HepG2 (cell line): Measurements from ENCODE around the gene TPCN2. TPM values are rescaled to one million over a fixed set of nuclear protein-coding genes. Genes with fewer than 3 reads are reported as not detected.

Source experiments
- ATAC-seq: fragments of 200-7000 bp; cut with Tn5 transposase; 3 replicates; pipeline ENCODE4 v1.9.1; 2020; ENCODE audit warnings: mild to moderate bottlenecking, moderate library complexity
- BruUV-seq: library from RNA; stranded (reverse); fragments of 400-500 nt; replicated peaks from 2 replicates; lab custom pipeline; 2021; lab: Mats Ljungman, UMichigan
- CTCF ChIA-PET: fragments of 300-600 bp; formaldehyde crosslinking; extraction: SDS; loops from one replicate; lab custom pipeline; 2021; ENCODE audit warnings: low total read pairs, inconsistent platforms, low intra/inter-chr PET ratio; lab: Yijun Ruan, JAX
- POLR2A ChIA-PET: fragments of 350-600 bp; sonication (Branson Sonifier 250); formaldehyde crosslinking; loops from one replicate; lab custom pipeline; 2020; ENCODE audit warnings: antibody characterized with exemption, inconsistent platforms; lab: Yijun Ruan, JAX
- DNase-seq: peaks from one replicate; pipeline ENCODE4 v3.0.0-alpha.2; 2015; ENCODE audit warnings: low spot score
- FAIRE-seq: peaks from 3 replicates; lab custom pipeline; 2011; peaks lifted over from hg19 to GRCh38; lab: Jason Lieb, UNC
- H2AFZ ChIP-seq: one replicate; pipeline ENCODE4 v1.6.1; 2011; ENCODE audit warnings: low read length, inconsistent platforms
- H3K27ac ChIP-seq: fragments of 300-600 bp; 3 replicates; pipeline ENCODE4 v1.8.0; 2011; ENCODE audit warnings: mixed run types, mild to moderate bottlenecking, mixed read lengths, low read length, inconsistent platforms; ENCODE audit not compliant: insufficient read depth; ENCODE audit errors: extremely low read length
- H3K27me3 ChIP-seq, 2 experiments: fragments of 200-600 bp in 1 of 2; 2 replicates in 1 of 2; 3 replicates in 1 of 2; pipeline versions ENCODE4 v1.6.0 to v1.8.0; 2011; ENCODE audit warnings: low read length in 2 of 2, mild to moderate bottlenecking in 2 of 2, moderate library complexity in 2 of 2, inconsistent platforms in 1 of 2; ENCODE audit not compliant: insufficient read depth in 2 of 2, control insufficient read depth in 1 of 2
- H3K36me3 ChIP-seq, 2 experiments: fragments of 200-600 bp in 1 of 2; replicated peaks in 1 of 2; 2 replicates in 1 of 2; 3 replicates in 1 of 2; pipeline versions ENCODE4 v1.5.1 to v1.8.0; 2011; ENCODE audit warnings: low read length in 2 of 2, inconsistent platforms in 1 of 2; ENCODE audit not compliant: insufficient read depth in 2 of 2, control insufficient read depth in 1 of 2
- H3K4me1 ChIP-seq: 2 replicates; pipeline ENCODE4 v1.5.1; 2012; ENCODE audit warnings: low read length, inconsistent platforms; ENCODE audit not compliant: insufficient read depth
- H3K4me2 ChIP-seq: 2 replicates; pipeline ENCODE4 v1.6.0; 2011; ENCODE audit warnings: low read depth, low read length, inconsistent platforms
- H3K4me3 ChIP-seq, 3 experiments: fragments of 200-600 bp in 1 of 3; sonication (generic), shearing (Covaris generic) in 1 of 3; replicated peaks in 1 of 3; 2 replicates each; pipeline ENCODE4 v1.5.1; 2011 to 2016; ENCODE audit warnings: low read length in 3 of 3, inconsistent platforms in 2 of 3, low read depth in 2 of 3, mild to moderate bottlenecking in 2 of 3, control low read depth in 1 of 3, mixed read lengths in 1 of 3; ENCODE audit not compliant: insufficient read depth in 1 of 3
- H3K79me2 ChIP-seq: one replicate; pipeline ENCODE4 v1.6.1; 2011; ENCODE audit warnings: low read length, inconsistent platforms; ENCODE audit not compliant: insufficient read depth
- H3K9ac ChIP-seq: 2 replicates; pipeline ENCODE4 v1.6.0; 2011; ENCODE audit warnings: mild to moderate bottlenecking, low read depth, low read length, inconsistent platforms; ENCODE audit not compliant: insufficient read depth
- H3K9me3 ChIP-seq: 2 replicates; pipeline ENCODE4 v1.5.1; 2012; ENCODE audit warnings: mild to moderate bottlenecking, low read length
- H4K20me1 ChIP-seq: 2 replicates; pipeline ENCODE4 v1.6.0; 2011; ENCODE audit warnings: inconsistent platforms, mild to moderate bottlenecking, low read length, moderate library complexity; ENCODE audit not compliant: insufficient read depth
- HNF4A ChIP-seq: sonication (generic); formaldehyde crosslinking; IDR thresholded peaks from 2 replicates; pipeline ENCODE4 v1.4.0; 2020; ENCODE audit warnings: missing genetic modification reagents
- MTA1 ChIP-seq: sonication (generic); formaldehyde crosslinking; IDR thresholded peaks from 2 replicates; pipeline ENCODE4 v1.4.0; 2020; ENCODE audit warnings: missing genetic modification reagents, mild to moderate bottlenecking, borderline replicate concordance
- NCOA2 ChIP-seq: sonication (generic); formaldehyde crosslinking; IDR thresholded peaks from 2 replicates; pipeline ENCODE4 v1.8.0; 2022; ENCODE audit warnings: inconsistent platforms
- NFATC3 ChIP-seq: sonication (generic); formaldehyde crosslinking; IDR thresholded peaks from 2 replicates; pipeline ENCODE4 v1.5.1; 2020; ENCODE audit warnings: mild to moderate bottlenecking, missing genetic modification reagents
- NR1H2 ChIP-seq: sonication (generic); formaldehyde crosslinking; IDR thresholded peaks from 2 replicates; pipeline ENCODE4 v1.8.1; 2022; ENCODE audit warnings: low read depth, missing genetic modification reagents, borderline replicate concordance
- NR2F6 ChIP-seq, 2 experiments: IDR thresholded peaks; 2 replicates each; pipeline ENCODE4 v1.6.1; 2016; ENCODE audit warnings: antibody characterized with exemption in 1 of 2, mild to moderate bottlenecking in 1 of 2
- PAXIP1 ChIP-seq: sonication (generic); formaldehyde crosslinking; conservative IDR thresholded peaks from 2 replicates; pipeline ENCODE4 v1.4.0; 2020; ENCODE audit warnings: mild to moderate bottlenecking, missing genetic modification reagents, moderate library complexity
- SNRNP70 ChIP-seq: fragments of 200-400 bp; formaldehyde crosslinking; IDR thresholded peaks from 2 replicates; pipeline ENCODE4 v1.6.1; 2017; ENCODE audit warnings: mild to moderate bottlenecking, low read depth, low read length, moderate library complexity
- ZFX ChIP-seq: sonication (generic); formaldehyde crosslinking; IDR thresholded peaks from 2 replicates; pipeline ENCODE4 v1.4.0; 2020; ENCODE audit warnings: mild to moderate bottlenecking, low read depth, missing genetic modification reagents, moderate library complexity
- ZNF572 ChIP-seq: sonication (generic); formaldehyde crosslinking; IDR thresholded peaks from 2 replicates; pipeline ENCODE4 v1.5.1; 2020; ENCODE audit warnings: mild to moderate bottlenecking, missing genetic modification reagents
- ZNF598 ChIP-seq: sonication (generic); formaldehyde crosslinking; IDR thresholded peaks from 2 replicates; pipeline ENCODE4 v1.5.1; 2020; ENCODE audit warnings: mild to moderate bottlenecking, missing genetic modification reagents, borderline replicate concordance
- ZNF644 ChIP-seq: IDR thresholded peaks from 2 replicates; pipeline ENCODE4 v1.6.1; 2016; ENCODE audit warnings: low read depth
- ZNF691 ChIP-seq: sonication (generic); formaldehyde crosslinking; IDR thresholded peaks from 2 replicates; pipeline ENCODE4 v1.4.0; 2020; ENCODE audit warnings: missing genetic modification reagents, low read depth, mild to moderate bottlenecking, borderline replicate concordance
- ZNF766 ChIP-seq: sonication (generic); formaldehyde crosslinking; IDR thresholded peaks from 2 replicates; pipeline ENCODE4 v1.5.0; 2020; ENCODE audit warnings: missing genetic modification reagents, borderline replicate concordance
- ZNF800 ChIP-seq: sonication (generic); formaldehyde crosslinking; IDR thresholded peaks from 2 replicates; pipeline ENCODE4 v1.4.0; 2020; ENCODE audit warnings: missing genetic modification reagents
- ZNF891 ChIP-seq: sonication (generic); formaldehyde crosslinking; IDR thresholded peaks from 2 replicates; pipeline ENCODE4 v1.5.0; 2020; ENCODE audit warnings: mild to moderate bottlenecking, missing genetic modification reagents
- WGBS: methylation state at CpG from one replicate; pipeline ENCODE4 v1.1.6; 2017; ENCODE audit warnings: low lambda C conversion rate; 5-methylcytosine and 5-hydroxymethylcytosine counted together
- in situ Hi-C: cut with HindIII; loops from 2 replicates; pipeline ENCODE4 v1.10.0; 2017; ENCODE audit warnings: low pct_unique_long_range_greater_than_20kb; ENCODE audit not compliant: extremely low pct_ligation_motif_present
- intact Hi-C: fragments of 100-400 bp; cut with micrococcal nuclease; formaldehyde crosslinking; loops from one replicate; pipeline ENCODE4 v1.10.0; 2022; ENCODE audit not compliant: unreplicated experiment
- polyA plus RNA-seq, 8 experiments: library from polyadenylated mRNA; depleted of rRNA in 3 of 8; stranded (reverse) in 7 of 8; unstranded in 1 of 8; fragments of >200 nt; fragmentation: Illumina TruSeq in 4 of 8; extraction: Trizol in 4 of 8; gene quantifications; 2 replicates each; pipeline versions ENCODE4 v1.2.1 to v1.2.3, GENCODE V29; 2011 to 2016; ENCODE audit warnings: low read depth in 4 of 8, missing spikeins in 1 of 8, mixed read lengths in 1 of 8; ENCODE audit not compliant: insufficient read depth in 1 of 8
- total RNA-seq, 5 experiments: library from RNA; depleted of rRNA; stranded (reverse); fragments of >200 nt; fragmentation: Illumina TruSeq; extraction: Trizol; gene quantifications; 2 replicates each; pipeline ENCODE4 v1.2.3, GENCODE V29; 2016; ENCODE audit warnings: low read depth in 1 of 5

The TPCN2 gene
- total and polyA plus RNA-seq, 2 of the 13 experiments (the other 11 are each of a cell fraction or from before 2014, with no cell fraction given): 5.6 to 5.9 TPM

- H3K4me3 ChIP-seq: peak overlapping the region; percentile 3 to 97 (median 14); a peak in 1 of 6 replicates
- in situ Hi-C loops: no loop called here
- 39% methylated on average over 10 of the region's 18 CpGs for WGBS
- no peak for DNase-seq
- CTCF ChIA-PET: no interaction called here
- H3K4me2 ChIP-seq: peak overlapping the region; percentile 88
- H3K27ac ChIP-seq: peak overlapping the region; percentile 56
- H3K9me3 ChIP-seq: no peaks in the 10 kb centered on the region
- H2AFZ ChIP-seq: no peak overlapping the region
- H3K4me1 ChIP-seq: peaks cover 55% of the 10 kb centered on the region
- intact Hi-C loops: no loop called here
- peak; percentile 49 for ATAC-seq
- peak overlapping the region; percentile 37; the same call in 1 of the 2 replicates for H3K9ac ChIP-seq
- peaks cover 4 to 6% of the 10 kb centered on the region in 2 experiments; a peak in 3 of 5 replicates for H3K36me3 ChIP-seq
- no peak for FAIRE-seq
- H3K27me3 ChIP-seq: no peaks in the 10 kb centered on the region
- no TSS peak for BruUV-seq
- H4K20me1 ChIP-seq: 0 out of 2 replicates have a peak, but pooled peaks cover 3% of the 10 kb centered on the region
- H3K79me2 ChIP-seq: peaks cover 9% of the 10 kb centered on the region
- POLR2A ChIA-PET: no interaction called here
- TF ChIP-seq ZNF644: no peak
- TF ChIP-seq ZNF598 (CRISPR knock-in tag): 0 out of 2 replicates have a peak, but pooled peaks have one; percentile 40
- TF ChIP-seq ZNF800: 0 out of 2 replicates have a peak, but pooled peaks have one; percentile 40
- 0 out of 2 replicates have a peak, but pooled peaks have one; percentile 37 for TF ChIP-seq MTA1 (CRISPR knock-in tag)
- TF ChIP-seq ZNF766 (CRISPR knock-in tag): 0 out of 2 replicates have a peak, but pooled peaks have one; percentile 31
- no peak for TF ChIP-seq ZNF691 (CRISPR knock-in tag)
- TF ChIP-seq PAXIP1 (CRISPR knock-in tag): peak; percentile 47; the same call in 1 of the 2 replicates
- peak; percentile 54 for TF ChIP-seq HNF4A (CRISPR knock-in tag)
- peak; percentile 48 for TF ChIP-seq NR2F6 (IDR thresholded peaks at IDR 0.05)
- no peak for TF ChIP-seq NR2F6 (CRISPR knock-in tag; IDR thresholded peaks at IDR 0.05)
- no peak for TF ChIP-seq NFATC3 (CRISPR knock-in tag)
- no peak for TF ChIP-seq NR1H2
- 0 out of 2 replicates have a peak, but pooled peaks have one; percentile 23 for TF ChIP-seq ZNF572 (CRISPR knock-in tag)
- no peak for TF ChIP-seq NCOA2 (CRISPR knock-in tag)
- TF ChIP-seq SNRNP70: no peak
- TF ChIP-seq ZNF891 (CRISPR knock-in tag): 0 out of 2 replicates have a peak, but pooled peaks have one; percentile 23
- peak; percentile 54 for TF ChIP-seq ZFX (CRISPR knock-in tag)
Measured at GRCh38 chr11:69050592-69051380, 2.1 kb downstream of the TPCN2 start.
